ENCODE measurements around the gene PCP2. TPM values are rescaled to one million over a fixed set of nuclear protein-coding genes. Genes with fewer than 3 reads are reported as not detected.

Gene PCP2
- total RNA-seq, 4 donors from 2014 or later: not detected

- Histone ChIP-seq H3K27me3 (peaks cover 3 to 8% (median 6%) of the 10 kb centered on the region in 3 donors), H3K9me3 (no peaks in the 10 kb centered on the region), H3K36me3 (no peaks in the 10 kb centered on the region), H3K27ac (no peak overlapping the region), H3K4me3 (no peak overlapping the region), H3K4me1 (no peaks in the 10 kb centered on the region)
- in situ Hi-C loops (cut with MboI; ENCODE audit: low sequenced_read_pairs in 4 of 4) (no loop called here), intact Hi-C loops (cut with DNase I; ENCODE audit: low total_unique reads) (no loop called here)
- DNase-seq (no peak), ATAC-seq (no peak)
- no peak for TF ChIP-seq CTCF (IDR thresholded peaks at IDR 0.05 in 4 of 5, conservative IDR thresholded peaks at IDR 0.05 in 1 of 5)
- TF ChIP-seq POLR2A (IDR thresholded peaks at IDR 0.05): no peak
Observed at GRCh38 chr19:7605490-7606222, 27.9 kb downstream of the PCP2 start.

GRCh38 chr19:7603919-7604318 lies 29.6 kb downstream of the PCP2 start:
- intact Hi-C loops (cut with DNase I; ENCODE audit: low total_unique reads): no loop called here
- no peak overlapping the region for H3K4me3 ChIP-seq
- no peaks in the 10 kb centered on the region for H3K4me1 ChIP-seq
- no peaks in the 10 kb centered on the region for H3K36me3 ChIP-seq
- no peak for ATAC-seq
- TF ChIP-seq POLR2A (IDR thresholded peaks at IDR 0.05) (no peak), CTCF (IDR thresholded peaks at IDR 0.05 in 4 of 5, conservative IDR thresholded peaks at IDR 0.05 in 1 of 5) (no peak)
- no peak overlapping the region for H3K27ac ChIP-seq
- no peak for DNase-seq
- H3K27me3 ChIP-seq: peaks cover 3 to 8% (median 6%) of the 10 kb centered on the region in 3 donors
- in situ Hi-C loops (cut with MboI; ENCODE audit: low sequenced_read_pairs in 4 of 4): no loop called here
- H3K9me3 ChIP-seq: no peaks in the 10 kb centered on the region

- TF ChIP-seq POLR2A (IDR thresholded peaks at IDR 0.05) (no peak), CTCF (IDR thresholded peaks at IDR 0.05 in 4 of 5, conservative IDR thresholded peaks at IDR 0.05 in 1 of 5) (no peak)
- ATAC-seq (no peak), DNase-seq (no peak)
- intact Hi-C loops (cut with DNase I; ENCODE audit: low total_unique reads): no loop called here
- Histone ChIP-seq H3K9me3 (no peaks in the 10 kb centered on the region), H3K27ac (no peak overlapping the region), H3K27me3 (peaks cover 6 to 12% (median 6%) of the 10 kb centered on the region in 3 donors), H3K36me3 (no peaks in the 10 kb centered on the region), H3K4me1 (no peaks in the 10 kb centered on the region), H3K4me3 (no peak overlapping the region)
- in situ Hi-C loops (cut with MboI; ENCODE audit: low sequenced_read_pairs in 4 of 4): no loop called here
Observed at GRCh38 chr19:7602935-7603497, 30.5 kb downstream of the PCP2 start.

GRCh38 chr19:7602240-7602934 lies 31.1 kb downstream of the PCP2 start:
- in situ Hi-C loops (cut with MboI; ENCODE audit: low sequenced_read_pairs in 4 of 4) (no loop called here), intact Hi-C loops (cut with DNase I; ENCODE audit: low total_unique reads) (no loop called here)
- ATAC-seq (no peak), DNase-seq (no peak)
- no peaks in the 10 kb centered on the region for H3K4me1 ChIP-seq
- TF ChIP-seq POLR2A (IDR thresholded peaks at IDR 0.05) (no peak), CTCF (IDR thresholded peaks at IDR 0.05 in 4 of 5, conservative IDR thresholded peaks at IDR 0.05 in 1 of 5) (no peak)
- peaks cover 7 to 17% (median 12%) of the 10 kb centered on the region in 3 donors for H3K27me3 ChIP-seq
- H3K27ac ChIP-seq: no peak overlapping the region
- H3K4me3 ChIP-seq: no peak overlapping the region
- H3K36me3 ChIP-seq: no peaks in the 10 kb centered on the region
- H3K9me3 ChIP-seq: no peaks in the 10 kb centered on the region

Measured in gastrocnemius medialis (tissue), 4 donors.